ENCODE measurements around the gene PTPN1. TPM values are rescaled to one million over a fixed set of nuclear protein-coding genes. Genes with fewer than 3 reads are reported as not detected.

PTPN1 gene
- total RNA-seq, 4 donors from 2014 or later: 20.7 to 26.7 (median 23.7) TPM

- H3K4me3 ChIP-seq: no peak overlapping the region
- no peaks in the 10 kb centered on the region for H3K36me3 ChIP-seq
- no peaks in the 10 kb centered on the region for H3K9me3 ChIP-seq
- WGBS, 2 donors: 85 to 87% methylated on average over 16 to 21 of the region's 21 CpGs
- peaks cover 0 to 9% (median 0%) of the 10 kb centered on the region in 4 donors for H3K4me1 ChIP-seq
- no peaks in the 10 kb centered on the region for H3K27me3 ChIP-seq
- no peak for DNase-seq (ENCODE audit: low spot score in 2 of 2)
- H3K27ac ChIP-seq: no peak overlapping the region
- no peak for TF ChIP-seq EP300 (IDR thresholded peaks at IDR 0.05)
- no peak for TF ChIP-seq POLR2A (IDR thresholded peaks at IDR 0.05)
- no peak for TF ChIP-seq CTCF (IDR thresholded peaks at IDR 0.05)
These were observed 120.5 kb downstream of the PTPN1 start for GRCh38 chr20:50630578-50631263.

- Histone ChIP-seq H3K27ac (no peak overlapping the region), H3K4me3 (no peak overlapping the region), H3K9me3 (no peaks in the 10 kb centered on the region), H3K27me3 (no peaks in the 10 kb centered on the region), H3K36me3 (no peaks in the 10 kb centered on the region), H3K4me1 (peaks cover 0 to 17% (median 7%) of the 10 kb centered on the region in 4 donors)
- 77 to 84% methylated on average over 7 of the region's 7 CpGs for WGBS, 2 donors
- TF ChIP-seq CTCF (IDR thresholded peaks at IDR 0.05) (no peak), POLR2A (IDR thresholded peaks at IDR 0.05) (no peak), EP300 (IDR thresholded peaks at IDR 0.05) (no peak)
- no peak for DNase-seq (ENCODE audit: low spot score in 2 of 2)
These were observed 122.1 kb downstream of the PTPN1 start for GRCh38 chr20:50632236-50632635.

GRCh38 chr20:50632701-50633100 is 122.5 kb downstream of the PTPN1 start:
- no peaks in the 10 kb centered on the region for H3K27me3 ChIP-seq
- WGBS, 2 donors: 63 to 96% methylated on average over 2 to 5 of the region's 5 CpGs
- no peak overlapping the region for H3K4me3 ChIP-seq
- H3K36me3 ChIP-seq: no peaks in the 10 kb centered on the region
- H3K4me1 ChIP-seq: peaks cover 0 to 17% (median 7%) of the 10 kb centered on the region in 4 donors
- H3K9me3 ChIP-seq: no peaks in the 10 kb centered on the region
- DNase-seq (ENCODE audit: low spot score in 2 of 2): no peak
- H3K27ac ChIP-seq: no peak overlapping the region
- TF ChIP-seq POLR2A (IDR thresholded peaks at IDR 0.05): no peak
- no peak for TF ChIP-seq EP300 (IDR thresholded peaks at IDR 0.05)

- no peak overlapping the region for H3K27ac ChIP-seq
- no peak for TF ChIP-seq CTCF (IDR thresholded peaks at IDR 0.05)
- no peak for TF ChIP-seq EP300 (IDR thresholded peaks at IDR 0.05)
- TF ChIP-seq POLR2A (IDR thresholded peaks at IDR 0.05): no peak
- WGBS, 2 donors: 72% methylated on average over 10 of the region's 10 CpGs
These were observed 123.2 kb downstream of the PTPN1 start for GRCh38 chr20:50633361-50633760.

GRCh38 chr20:50634191-50634590 is 124.0 kb downstream of the PTPN1 start:
- Histone ChIP-seq H3K27ac (no peak overlapping the region), H3K4me3 (no peak overlapping the region), H3K27me3 (no peaks in the 10 kb centered on the region), H3K36me3 (no peaks in the 10 kb centered on the region), H3K9me3 (no peaks in the 10 kb centered on the region), H3K4me1 (peaks cover 0 to 26% (median 7%) of the 10 kb centered on the region in 4 donors)
- TF ChIP-seq POLR2A (IDR thresholded peaks at IDR 0.05) (no peak), EP300 (IDR thresholded peaks at IDR 0.05) (no peak), CTCF (IDR thresholded peaks at IDR 0.05) (no peak)
- WGBS, 2 donors: 73 to 74% methylated on average over 6 of the region's 6 CpGs
- DNase-seq (ENCODE audit: low spot score in 2 of 2): no peak

More at GRCh38 chr20:50633361-50633760, 123.2 kb downstream of the PTPN1 start:
- H3K9me3 ChIP-seq: no peaks in the 10 kb centered on the region
- H3K4me3 ChIP-seq: no peak overlapping the region
- DNase-seq (ENCODE audit: low spot score in 2 of 2): no peak
- no peaks in the 10 kb centered on the region for H3K36me3 ChIP-seq
- no peaks in the 10 kb centered on the region for H3K27me3 ChIP-seq
- H3K4me1 ChIP-seq: peaks cover 0 to 18% (median 7%) of the 10 kb centered on the region in 4 donors

Small RNA genes within 50 kb of the gene (small RNA-seq; reads per million reads assigned to genes)
- gene COX6CP2: not detected
- gene MIR1302-5: not detected
- gene MIR645: not detected
- not detected for gene RF00019

Other genes starting within 250 kb of the PTPN1 start
- 10 to 100 TPM; 24.5 to 73.0 (median 35.5) TPM for gene RIPOR3, start 181.2 kb downstream of the PTPN1 start, total RNA-seq
- 1 to 10 TPM; 2.4 to 3.8 (median 3.5) TPM for gene PARD6B, start 221.2 kb downstream of the PTPN1 start, total RNA-seq